Activated naive CD4-positive, alpha-beta T cell treated with anti-CD3 and anti-CD28 coated beads, Interleukin-2, amount 10 ng/mL, durations not matched to agents 7 days and 5 days (primary cell): ENCODE measurements around the gene S100A1.
"Not testable (repeated sequence)": the region's sequence is repeated elsewhere in the genome, so short reads cannot be mapped to it uniquely, and the experiment has no call there.

Source experiments
- CTCF ChIA-PET: fragments of 350-600 bp; sonication (Branson Sonifier 250); formaldehyde crosslinking; loops from one replicate; lab custom pipeline; 2021; ENCODE audit warnings: antibody characterized with exemption; lab: Charles Lee
- DNase-seq: peaks from one replicate; pipeline ENCODE4 v3.0.0-alpha.2; 2020
- H3K27ac Mint-ChIP-seq: one replicate; pipeline ENCODE4 v1.8.0; 2021; ENCODE audit warnings: mild to moderate bottlenecking, moderate library complexity, mixed read lengths
- H3K27me3 Mint-ChIP-seq: one replicate; pipeline ENCODE4 v1.8.0; 2021; ENCODE audit warnings: mild to moderate bottlenecking, mixed read lengths
- H3K36me3 Mint-ChIP-seq: one replicate; pipeline ENCODE4 v1.8.0; 2021; ENCODE audit warnings: mixed read lengths
- H3K4me1 Mint-ChIP-seq: one replicate; pipeline ENCODE4 v1.8.0; 2021; ENCODE audit warnings: mixed read lengths
- H3K4me3 Mint-ChIP-seq: one replicate; pipeline ENCODE4 v1.8.0; 2021; ENCODE audit warnings: mild to moderate bottlenecking, moderate library complexity, mixed read lengths
- H3K9me3 Mint-ChIP-seq: one replicate; pipeline ENCODE4 v1.8.0; 2021; ENCODE audit warnings: mixed read lengths

S100A1 gene

GRCh38 chr1:153627715-153628626 lies at the start of gene S100A1:
S100A1 (plus strand) TSS chr1:153628434; CDS start chr1:153630522, 2,088 bp downstream.
- CTCF ChIA-PET: interaction anchor here (1.1 to 4.4 kb wide), 11 partner anchors 10 to 118 kb away, joined by 3 to 24 read pairs (median 5); partner anchors contain the start of genes S100A14 and S100A16
- H3K36me3 Mint-ChIP-seq: no peaks in the 10 kb centered on the region

DNA sequence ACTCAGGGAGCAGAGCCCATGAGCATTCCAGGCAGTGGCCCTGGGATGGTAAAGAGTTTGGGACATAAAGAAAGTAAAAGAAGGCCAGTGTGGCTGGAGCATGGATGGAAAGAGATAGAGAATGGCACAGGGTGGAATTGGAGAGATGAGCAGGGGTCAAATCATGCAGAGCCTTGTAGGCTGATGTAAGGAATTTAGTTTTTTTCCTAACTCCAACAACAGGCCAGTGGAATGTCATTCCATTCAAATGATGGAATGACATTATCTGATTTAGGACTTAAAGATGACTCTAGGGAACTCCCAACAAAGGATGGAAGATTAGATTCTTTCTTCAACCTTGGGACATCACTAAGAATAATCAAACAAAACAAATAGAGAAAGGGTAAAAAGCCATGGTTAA lies 49.7 kb upstream of the S100A1 start:
- Mint-ChIP-seq H3K36me3 (no peaks in the 10 kb centered on the region), H3K27me3 (peaks cover 40% of the 10 kb centered on the region), H3K9me3 (no peaks in the 10 kb centered on the region), H3K27ac (no peak overlapping the region), H3K4me1 (peaks cover 8% of the 10 kb centered on the region), H3K4me3 (no peak overlapping the region)
- no peak for DNase-seq
- CTCF ChIA-PET: interaction anchor here (1.1 to 3.1 kb wide), 3 partner anchors 39 to 68 kb away, joined by 3 to 12 read pairs (median 8); no protein-coding TSS in a partner anchor

More at GRCh38 chr1:153627715-153628626, at the start of gene S100A1:
- no peak for DNase-seq
- Mint-ChIP-seq H3K4me1 (peaks cover 12% of the 10 kb centered on the region), H3K4me3 (no peak within 1 kb of the TSS), H3K9me3 (no peaks in the 10 kb centered on the region), H3K27me3 (peaks cover 31% of the 10 kb centered on the region), H3K27ac (no peak within 1 kb of the TSS)

GRCh38 chr1:153578936-153579335 lies 49.3 kb upstream of the S100A1 start:
- Mint-ChIP-seq H3K4me3 (no peak overlapping the region), H3K27ac (no peak overlapping the region), H3K4me1 (peaks cover 8% of the 10 kb centered on the region), H3K36me3 (no peaks in the 10 kb centered on the region), H3K9me3 (no peaks in the 10 kb centered on the region), H3K27me3 (peaks cover 40% of the 10 kb centered on the region)
- CTCF ChIA-PET: interaction anchor here (1.1 to 2.5 kb wide), 2 partner anchors 38 to 47 kb away, joined by 3 to 8 read pairs; no protein-coding TSS in a partner anchor
- DNase-seq: no peak

GRCh38 chr1:153582836-153583235 lies 45.4 kb upstream of the S100A1 start:
- H3K27ac Mint-ChIP-seq, H3K36me3 Mint-ChIP-seq, CTCF ChIA-PET, DNase-seq, H3K9me3 Mint-ChIP-seq, H3K4me1 Mint-ChIP-seq, H3K4me3 Mint-ChIP-seq: not testable (repeated sequence)
- H3K27me3 Mint-ChIP-seq: peaks cover 46% of the 10 kb centered on the region

DNA sequence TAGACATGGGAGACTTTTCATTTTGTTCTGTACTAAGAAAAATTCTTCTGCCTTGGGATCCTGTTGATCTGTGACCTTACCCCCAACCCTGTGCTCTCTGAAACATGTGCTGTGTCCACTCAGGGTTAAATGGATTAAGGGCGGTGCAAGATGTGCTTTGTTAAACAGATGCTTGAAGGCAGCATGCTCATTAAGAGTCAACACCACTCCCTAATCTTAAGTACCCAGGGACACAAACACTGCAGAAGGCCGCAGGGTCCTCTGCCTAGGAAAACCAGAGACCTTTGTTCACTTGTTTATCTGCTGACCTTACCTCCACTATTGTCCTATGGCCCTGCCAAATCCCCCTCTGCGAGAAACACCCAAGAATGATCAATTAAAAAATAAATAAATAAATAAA lies 44.7 kb upstream of the S100A1 start:
- DNase-seq, H3K27ac Mint-ChIP-seq, H3K36me3 Mint-ChIP-seq, H3K4me3 Mint-ChIP-seq, H3K4me1 Mint-ChIP-seq, H3K9me3 Mint-ChIP-seq, CTCF ChIA-PET: not testable (repeated sequence)
- H3K27me3 Mint-ChIP-seq: peaks cover 41% of the 10 kb centered on the region

- Mint-ChIP-seq H3K4me3 (no peak overlapping the region), H3K36me3 (no peaks in the 10 kb centered on the region), H3K4me1 (no peaks in the 10 kb centered on the region), H3K27me3 (peaks cover 37% of the 10 kb centered on the region), H3K27ac (no peak overlapping the region), H3K9me3 (no peaks in the 10 kb centered on the region)
- no peak for DNase-seq
- CTCF ChIA-PET: no interaction called here
Measured at GRCh38 chr1:153583976-153584375, 44.3 kb upstream of the S100A1 start.

DNA sequence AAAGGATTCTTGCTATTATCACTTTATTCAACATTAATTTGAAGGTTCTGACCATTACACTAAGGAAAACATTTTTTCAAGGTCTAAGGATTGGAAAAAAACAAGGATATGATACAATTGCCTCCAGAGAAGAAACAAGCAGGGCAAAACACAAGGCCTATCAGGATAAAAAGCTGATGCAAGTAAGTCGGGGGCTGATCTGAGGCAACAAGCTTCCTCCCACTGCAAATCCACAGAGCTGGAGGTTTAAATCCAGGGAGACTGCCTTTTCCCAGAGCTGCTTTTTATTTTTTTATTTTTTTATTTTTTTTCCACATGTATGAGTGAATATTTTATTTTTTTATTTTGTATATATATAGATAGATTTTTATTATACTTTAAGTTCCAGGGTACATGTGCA lies 43.2 kb upstream of the S100A1 start:
- Mint-ChIP-seq H3K27ac (no peak overlapping the region), H3K9me3 (no peaks in the 10 kb centered on the region), H3K4me3 (no peak overlapping the region), H3K27me3 (peaks cover 29% of the 10 kb centered on the region), H3K4me1 (no peaks in the 10 kb centered on the region), H3K36me3 (no peaks in the 10 kb centered on the region)
- CTCF ChIA-PET: interaction anchor here (1.5 kb wide), 1 partner anchor 74 kb away, joined by 3 read pairs; no protein-coding TSS in a partner anchor
- no peak for DNase-seq

DNA sequence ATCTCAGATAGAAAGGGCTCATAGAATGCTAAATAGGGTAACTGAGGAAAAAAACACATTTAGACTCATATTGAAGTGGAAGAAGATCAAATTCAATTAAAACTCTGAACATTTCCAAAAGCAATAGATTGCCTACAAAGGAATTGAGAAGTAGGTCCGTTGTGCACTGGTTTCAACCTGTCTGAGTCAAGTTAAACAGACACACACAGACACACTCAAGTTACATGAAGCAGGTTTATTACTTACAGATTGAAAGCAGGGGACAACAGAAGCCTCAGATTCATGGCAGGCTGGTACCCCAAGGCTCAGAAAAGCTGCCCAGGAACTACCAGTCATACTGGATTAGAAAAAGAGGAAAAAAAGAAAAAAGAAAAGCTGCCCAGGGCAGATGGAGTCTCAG lies 41.9 kb upstream of the S100A1 start:
- DNase-seq: no peak
- no peak overlapping the region for H3K4me3 Mint-ChIP-seq
- CTCF ChIA-PET: interaction anchor here (1.5 kb wide), 1 partner anchor 76 kb away, joined by 3 read pairs; no protein-coding TSS in a partner anchor
- H3K4me1 Mint-ChIP-seq: no peaks in the 10 kb centered on the region
- H3K27ac Mint-ChIP-seq: no peak overlapping the region
- H3K27me3 Mint-ChIP-seq: peaks cover 26% of the 10 kb centered on the region
- no peaks in the 10 kb centered on the region for H3K36me3 Mint-ChIP-seq
- no peaks in the 10 kb centered on the region for H3K9me3 Mint-ChIP-seq

- Mint-ChIP-seq H3K27ac (no peak overlapping the region), H3K9me3 (no peaks in the 10 kb centered on the region), H3K36me3 (no peaks in the 10 kb centered on the region), H3K4me1 (no peaks in the 10 kb centered on the region), H3K27me3 (peaks cover 26% of the 10 kb centered on the region), H3K4me3 (no peak overlapping the region)
- no peak for DNase-seq
- CTCF ChIA-PET: no interaction called here
Measured at GRCh38 chr1:153587314-153587713, 40.9 kb upstream of the S100A1 start.

GRCh38 chr1:153588033-153588432 lies 40.2 kb upstream of the S100A1 start:
- not testable (repeated sequence) for H3K36me3 Mint-ChIP-seq, H3K4me1 Mint-ChIP-seq, H3K9me3 Mint-ChIP-seq, H3K27ac Mint-ChIP-seq, H3K4me3 Mint-ChIP-seq, DNase-seq
- CTCF ChIA-PET: interaction anchor here (0.6 kb wide), 1 partner anchor 39 kb away, joined by 3 read pairs; no protein-coding TSS in a partner anchor
- H3K27me3 Mint-ChIP-seq: peaks cover 26% of the 10 kb centered on the region

DNA sequence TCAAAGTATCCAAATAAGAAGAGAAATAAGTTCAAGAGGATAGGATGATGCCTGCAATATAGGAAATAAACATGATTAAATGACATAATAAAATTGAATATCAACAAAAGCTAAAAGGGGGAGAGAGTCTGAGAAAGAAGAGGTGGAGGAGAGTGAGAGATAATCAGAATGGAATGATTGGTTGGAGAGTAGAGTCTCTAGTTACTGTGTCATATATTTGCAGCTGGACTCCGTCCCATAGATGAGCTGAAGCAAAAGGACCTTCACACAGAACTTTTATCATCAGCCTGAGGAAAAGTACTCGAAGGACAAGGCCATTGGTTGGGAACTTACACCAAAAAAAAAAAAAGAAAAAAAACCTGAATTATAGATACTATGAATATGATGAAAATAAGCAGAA lies 39.8 kb upstream of the S100A1 start:
- Mint-ChIP-seq H3K27ac (no peak overlapping the region), H3K4me1 (no peaks in the 10 kb centered on the region), H3K9me3 (no peaks in the 10 kb centered on the region), H3K4me3 (no peak overlapping the region), H3K27me3 (peaks cover 26% of the 10 kb centered on the region), H3K36me3 (no peaks in the 10 kb centered on the region)
- DNase-seq: no peak
- CTCF ChIA-PET: interaction anchor here (0.6 kb wide), 1 partner anchor 38 kb away, joined by 3 read pairs; no protein-coding TSS in a partner anchor

GRCh38 chr1:153592748-153593147 lies 35.5 kb upstream of the S100A1 start:
- no peaks in the 10 kb centered on the region for H3K9me3 Mint-ChIP-seq
- DNase-seq: no peak
- no peak overlapping the region for H3K4me3 Mint-ChIP-seq
- H3K27ac Mint-ChIP-seq: no peak overlapping the region
- no peaks in the 10 kb centered on the region for H3K36me3 Mint-ChIP-seq
- CTCF ChIA-PET: interaction anchor here (0.9 to 1.6 kb wide), 3 partner anchors 20 to 98 kb away, joined by 3 to 9 read pairs (median 4); no protein-coding TSS in a partner anchor
- peaks cover 3% of the 10 kb centered on the region for H3K27me3 Mint-ChIP-seq
- H3K4me1 Mint-ChIP-seq: peaks cover 2% of the 10 kb centered on the region

DNA sequence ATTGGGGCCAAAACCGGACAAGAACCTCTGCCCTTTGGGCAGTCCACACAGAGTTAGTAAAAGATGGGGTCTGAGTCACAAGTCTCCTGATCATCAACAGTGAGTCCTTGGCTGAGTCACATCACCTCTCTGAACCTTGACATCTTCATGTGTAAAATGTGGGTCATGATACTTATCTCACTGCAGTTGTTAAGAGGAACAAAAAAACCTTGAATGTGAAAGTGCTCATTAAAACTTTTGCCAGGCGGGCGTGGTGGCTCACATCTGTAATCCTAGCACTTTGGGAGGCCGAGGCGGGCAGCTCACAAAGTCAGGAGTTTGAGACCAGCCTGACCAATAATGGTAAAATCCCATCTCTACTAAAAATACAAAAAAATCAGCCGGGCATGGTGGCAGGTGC lies 31.0 kb upstream of the S100A1 start:
- H3K27me3 Mint-ChIP-seq: no peaks in the 10 kb centered on the region
- H3K4me1 Mint-ChIP-seq: peaks cover 15% of the 10 kb centered on the region
- H3K36me3 Mint-ChIP-seq: no peaks in the 10 kb centered on the region
- no peak for DNase-seq
- CTCF ChIA-PET: interaction anchor here (1.1 to 2.4 kb wide), 3 partner anchors 21 to 87 kb away, joined by 3 to 8 read pairs (median 8); no protein-coding TSS in a partner anchor
- H3K9me3 Mint-ChIP-seq: no peaks in the 10 kb centered on the region
- no peak overlapping the region for H3K4me3 Mint-ChIP-seq
- no peak overlapping the region for H3K27ac Mint-ChIP-seq
